Endothelial cell of umbilical vein (primary cell): ENCODE measurements around the gene ANKRD49. TPM values are rescaled to one million over a fixed set of nuclear protein-coding genes. Genes with fewer than 3 reads are reported as not detected.

Source experiments
- BruUV-seq: library from RNA; stranded (reverse); fragments of 400-500 nt; replicated peaks from 2 replicates; lab custom pipeline; 2021; lab: Mats Ljungman, UMichigan
- CTCF ChIA-PET: fragments of 300-600, 350-600 bp; sonication (Branson Sonifier 250); formaldehyde crosslinking; loops from one replicate; lab custom pipeline; 2021; ENCODE audit warnings: antibody characterized with exemption, inconsistent platforms; lab: Charles Lee
- POLR2A ChIA-PET: fragments of 300-600, 350-600 bp; sonication (Branson Sonifier 250); formaldehyde crosslinking; loops from one replicate; lab custom pipeline; 2021; ENCODE audit warnings: antibody characterized with exemption, inconsistent platforms; lab: Charles Lee
- DNase-seq: peaks from one replicate; pipeline ENCODE4 v3.0.0-alpha.2; 2011; ENCODE audit warnings: low read depth, low spot score
- FAIRE-seq: peaks from 2 replicates; lab custom pipeline; 2011; peaks lifted over from hg19 to GRCh38; lab: Jason Lieb, UNC
- H2AFZ ChIP-seq: 2 replicates; pipeline ENCODE4 v1.6.0; 2012; ENCODE audit warnings: low read depth, low read length, control low read depth, inconsistent platforms
- H3K27ac ChIP-seq: 2 replicates; pipeline ENCODE4 v1.5.1; 2011; ENCODE audit warnings: low read depth, mild to moderate bottlenecking, control low read depth, low read length, moderate library complexity; ENCODE audit not compliant: insufficient read depth
- H3K27me3 ChIP-seq, 2 experiments: 2 replicates each; pipeline versions ENCODE4 v1.6.0 to v1.6.1; 2011; ENCODE audit warnings: low read length in 2 of 2, mixed read lengths in 1 of 2; ENCODE audit not compliant: control insufficient read depth in 2 of 2, insufficient read depth in 2 of 2
- H3K36me3 ChIP-seq, 2 experiments: 2 replicates in 1 of 2; 3 replicates in 1 of 2; pipeline ENCODE4 v1.5.1; 2011; ENCODE audit warnings: low read length in 2 of 2, mild to moderate bottlenecking in 1 of 2, moderate library complexity in 1 of 2; ENCODE audit not compliant: control insufficient read depth in 2 of 2, insufficient read depth in 2 of 2; ENCODE audit errors: extremely low read depth in 1 of 2
- H3K4me1 ChIP-seq: 3 replicates; pipeline ENCODE4 v1.5.1; 2011; ENCODE audit warnings: mild to moderate bottlenecking, low read length; ENCODE audit not compliant: control insufficient read depth, insufficient read depth; ENCODE audit errors: extremely low read depth
- H3K4me2 ChIP-seq: 2 replicates; pipeline ENCODE4 v1.6.1; 2011; ENCODE audit warnings: low read length, control low read depth, mixed read lengths; ENCODE audit not compliant: insufficient read depth
- H3K4me3 ChIP-seq, 3 experiments: fragments of 200-600 bp in 1 of 3; sonication (generic), shearing (Covaris generic) in 1 of 3; replicated peaks in 1 of 3; 2 replicates each; pipeline ENCODE4 v1.5.1; 2011 to 2016; ENCODE audit warnings: control low read depth in 3 of 3, low read length in 3 of 3, mild to moderate bottlenecking in 2 of 3, inconsistent platforms in 1 of 3, low read depth in 1 of 3, moderate library complexity in 1 of 3; ENCODE audit not compliant: insufficient read depth in 1 of 3
- H3K79me2 ChIP-seq: 2 replicates; pipeline ENCODE4 v1.6.0; 2012; ENCODE audit warnings: low read length, inconsistent platforms; ENCODE audit not compliant: control insufficient read depth, insufficient read depth
- H3K9ac ChIP-seq: replicated peaks from 2 replicates; pipeline ENCODE3; 2011; ENCODE audit warnings: low read length, control low read depth; ENCODE audit not compliant: insufficient read depth; ENCODE audit errors: extremely low read depth
- H3K9me1 ChIP-seq: replicated peaks from 3 replicates; pipeline ENCODE4 v1.6.0; 2011; ENCODE audit warnings: mild to moderate bottlenecking, low read length; ENCODE audit not compliant: control insufficient read depth, insufficient read depth; ENCODE audit errors: extremely low read depth
- H3K9me3 ChIP-seq: replicated peaks from 2 replicates; pipeline ENCODE4 v1.5.1; 2012; ENCODE audit warnings: low read length, inconsistent platforms; ENCODE audit not compliant: control insufficient read depth, insufficient read depth
- H4K20me1 ChIP-seq: replicated peaks from 2 replicates; pipeline ENCODE3; 2011; ENCODE audit warnings: mild to moderate bottlenecking, low read length; ENCODE audit not compliant: control insufficient read depth, insufficient read depth; ENCODE audit errors: extremely low read depth
- EZH2 ChIP-seq: IDR thresholded peaks from 2 replicates; pipeline ENCODE4 v1.6.1; 2012; ENCODE audit warnings: borderline replicate concordance, low read depth, mild to moderate bottlenecking, moderate library complexity, low read length, inconsistent platforms; ENCODE audit not compliant: severe bottlenecking
- FOS ChIP-seq: IDR thresholded peaks from 2 replicates; pipeline ENCODE4 v1.6.1; 2011; ENCODE audit warnings: mild to moderate bottlenecking, low read length, moderate library complexity, borderline replicate concordance; ENCODE audit not compliant: insufficient read depth
- GATA2 ChIP-seq: IDR thresholded peaks from 2 replicates; pipeline ENCODE4 v1.7.0; 2011; ENCODE audit warnings: low read depth, mild to moderate bottlenecking, moderate library complexity, mixed read lengths, low read length; ENCODE audit not compliant: insufficient read length, insufficient read depth
- JUN ChIP-seq: IDR thresholded peaks from 2 replicates; pipeline ENCODE4 v1.6.1; 2011; ENCODE audit warnings: borderline replicate concordance, low read depth; ENCODE audit not compliant: insufficient read length, insufficient read depth
- MYC ChIP-seq: IDR thresholded peaks from one replicate; pipeline ENCODE4 v1.6.1; 2011; ENCODE audit warnings: mild to moderate bottlenecking, low read depth, low read length
- POLR2A ChIP-seq: IDR thresholded peaks from 2 replicates; pipeline ENCODE4 v1.6.1; 2012; ENCODE audit warnings: low read depth, mild to moderate bottlenecking, control low read depth, low read length
- POLR2AphosphoS5 ChIP-seq: IDR thresholded peaks from 2 replicates; pipeline ENCODE4 v1.6.1; 2012; ENCODE audit warnings: low read depth, mild to moderate bottlenecking, control low read depth, low read length, moderate library complexity; ENCODE audit not compliant: insufficient read depth
- dilution Hi-C: fragments of 300-500 bp; cut with MboI; formaldehyde crosslinking; loops from one replicate; pipeline ENCODE4 v1.15.0; 2019; ENCODE audit warnings: low sequenced_read_pairs; ENCODE audit not compliant: extremely low pct_ligation_motif_present
- intact Hi-C: fragments of 100-400 bp; cut with micrococcal nuclease; formaldehyde crosslinking; loops from one replicate; pipeline ENCODE4 v1.10.0; 2022
- polyA plus RNA-seq, 4 experiments: library from polyadenylated mRNA; depleted of rRNA in 3 of 4; stranded (reverse) in 3 of 4; unstranded in 1 of 4; fragments of >200 nt; gene quantifications; 2 replicates each; pipeline versions ENCODE4 v1.2.1 to v1.2.3, GENCODE V29; 2011 to 2012; ENCODE audit warnings: missing spikeins in 1 of 4
- total RNA-seq: library from RNA; stranded (reverse); gene quantifications from 2 replicates; pipeline ENCODE4 v1.2.3, GENCODE V29; 2021
- TF ChIP-seq, protein P1 (sequence below), 2 donors: IDR thresholded peaks; 1 replicate in 1 of 2; 2 replicates in 1 of 2; pipeline ENCODE4 v1.5.1; 2011; ENCODE audit warnings: low read length in 2 of 2, mild to moderate bottlenecking in 2 of 2, moderate library complexity in 2 of 2, control low read depth in 1 of 2, inconsistent platforms in 1 of 2, low read depth in 1 of 2; ENCODE audit not compliant: insufficient read depth in 1 of 2; ENCODE audit errors: extremely low read depth in 1 of 2
- TF ChIP-seq, protein P2 (sequence below): IDR thresholded peaks from 2 replicates; pipeline ENCODE4 v1.6.1; 2011; ENCODE audit not compliant: insufficient read depth, insufficient read length

ANKRD49 gene
- total and polyA plus RNA-seq, 2 donors (not counting 3 experiments of a cell fraction or from before 2014, with no cell fraction given) = 6.0 to 7.6 TPM

DNA sequence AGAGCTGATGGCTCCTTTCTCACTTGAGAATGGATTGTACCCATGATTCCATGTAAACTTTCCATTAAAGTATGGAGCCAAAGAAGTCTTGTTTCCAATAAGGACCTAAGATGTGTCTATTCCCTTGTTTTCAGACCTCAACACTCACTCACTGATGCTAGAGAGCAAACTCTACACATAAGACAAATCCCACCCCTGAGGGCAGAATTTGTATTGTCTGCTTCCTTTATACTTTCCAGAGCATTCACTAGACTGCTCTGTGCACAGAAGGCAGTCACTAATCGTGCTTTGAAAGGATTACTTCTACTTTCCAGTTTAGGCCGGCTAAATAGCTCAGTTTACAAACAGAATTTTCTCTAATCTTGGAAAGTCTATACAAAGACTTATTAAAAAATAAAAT, 6.4 kb downstream of the ANKRD49 start:
- no peak for TF ChIP-seq MYC
- H3K27ac ChIP-seq = no peak overlapping the region
- H3K4me1 ChIP-seq = no peaks in the 10 kb centered on the region
- no peak overlapping the region for H3K4me2 ChIP-seq
- POLR2A ChIA-PET = no interaction called here
- no peaks in the 10 kb centered on the region for H3K9me3 ChIP-seq
- DNase-seq (no peak), FAIRE-seq (no peak)
- H3K4me3 ChIP-seq = no peak overlapping the region
- H3K27me3 ChIP-seq = no peaks in the 10 kb centered on the region
- dilution Hi-C loops (no loop called here), intact Hi-C loops (loop anchor here (5.0 kb wide), 1 partner anchor 1268 kb away; no protein-coding TSS in a partner anchor)
- no peaks in the 10 kb centered on the region for H4K20me1 ChIP-seq
- BruUV-seq = no TSS peak
- no peak overlapping the region for H2AFZ ChIP-seq
- H3K79me2 ChIP-seq = peaks cover 1% of the 10 kb centered on the region
- H3K9me1 ChIP-seq = no peaks in the 10 kb centered on the region
- H3K9ac ChIP-seq = no peak overlapping the region
- CTCF ChIA-PET = no interaction called here
- H3K36me3 ChIP-seq = peaks cover 3 to 5% of the 10 kb centered on the region in 2 experiments

DNA sequence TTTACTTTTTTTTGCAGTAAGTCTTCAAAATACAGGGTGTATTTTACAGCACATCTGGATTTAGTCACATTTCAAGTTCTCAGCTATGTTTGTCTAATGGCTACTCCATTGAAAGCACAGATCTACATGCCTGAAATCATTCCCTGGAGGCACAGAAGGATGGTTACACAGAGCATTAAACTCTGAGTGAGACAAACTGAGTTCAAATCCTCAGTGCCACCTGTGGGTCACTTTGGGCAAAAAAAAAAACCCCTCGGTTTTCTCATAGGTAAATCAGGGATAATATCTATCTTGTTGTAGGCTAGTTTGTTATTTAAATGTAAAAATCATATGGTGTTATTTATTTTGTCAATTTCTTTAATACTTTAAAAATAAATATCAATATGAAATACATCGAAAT, 7.7 kb downstream of the ANKRD49 start:
- DNase-seq (no peak), FAIRE-seq (no peak)
- H3K4me3 ChIP-seq = no peak overlapping the region
- no TSS peak for BruUV-seq
- H2AFZ ChIP-seq = no peak overlapping the region
- no peaks in the 10 kb centered on the region for H3K9me1 ChIP-seq
- H3K9ac ChIP-seq = no peak overlapping the region
- H3K9me3 ChIP-seq = no peaks in the 10 kb centered on the region
- ChIA-PET POLR2A (no interaction called here), CTCF (interaction anchor here (1.2 to 4.2 kb wide), 4 partner anchors 15 to 606 kb away, joined by 3 to 67 read pairs (median 10); no protein-coding TSS in a partner anchor)
- H4K20me1 ChIP-seq = no peaks in the 10 kb centered on the region
- dilution Hi-C loops (no loop called here), intact Hi-C loops (loop anchor here (5.0 kb wide), 1 partner anchor 1269 kb away; no protein-coding TSS in a partner anchor)
- H3K4me2 ChIP-seq = no peak overlapping the region
- peaks cover 3 to 5% of the 10 kb centered on the region in 2 experiments for H3K36me3 ChIP-seq
- H3K79me2 ChIP-seq = no peaks in the 10 kb centered on the region
- no peak overlapping the region for H3K27ac ChIP-seq
- no peaks in the 10 kb centered on the region for H3K27me3 ChIP-seq
- H3K4me1 ChIP-seq = no peaks in the 10 kb centered on the region
- TF ChIP-seq, protein P1, sequence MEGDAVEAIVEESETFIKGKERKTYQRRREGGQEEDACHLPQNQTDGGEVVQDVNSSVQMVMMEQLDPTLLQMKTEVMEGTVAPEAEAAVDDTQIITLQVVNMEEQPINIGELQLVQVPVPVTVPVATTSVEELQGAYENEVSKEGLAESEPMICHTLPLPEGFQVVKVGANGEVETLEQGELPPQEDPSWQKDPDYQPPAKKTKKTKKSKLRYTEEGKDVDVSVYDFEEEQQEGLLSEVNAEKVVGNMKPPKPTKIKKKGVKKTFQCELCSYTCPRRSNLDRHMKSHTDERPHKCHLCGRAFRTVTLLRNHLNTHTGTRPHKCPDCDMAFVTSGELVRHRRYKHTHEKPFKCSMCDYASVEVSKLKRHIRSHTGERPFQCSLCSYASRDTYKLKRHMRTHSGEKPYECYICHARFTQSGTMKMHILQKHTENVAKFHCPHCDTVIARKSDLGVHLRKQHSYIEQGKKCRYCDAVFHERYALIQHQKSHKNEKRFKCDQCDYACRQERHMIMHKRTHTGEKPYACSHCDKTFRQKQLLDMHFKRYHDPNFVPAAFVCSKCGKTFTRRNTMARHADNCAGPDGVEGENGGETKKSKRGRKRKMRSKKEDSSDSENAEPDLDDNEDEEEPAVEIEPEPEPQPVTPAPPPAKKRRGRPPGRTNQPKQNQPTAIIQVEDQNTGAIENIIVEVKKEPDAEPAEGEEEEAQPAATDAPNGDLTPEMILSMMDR (IDR thresholded peaks at IDR 0.05; ENCODE audit: extremely low read depth in 1 of 2, insufficient read depth in 1 of 2, low read depth in 1 of 2, low read length in 2 of 2) = no peak
- TF ChIP-seq MYC (no peak), POLR2A (no peak), JUN (no peak), FOS (no peak), GATA2 (no peak), EZH2 (no peak), POLR2AphosphoS5 (no peak)
- TF ChIP-seq, protein P2, sequence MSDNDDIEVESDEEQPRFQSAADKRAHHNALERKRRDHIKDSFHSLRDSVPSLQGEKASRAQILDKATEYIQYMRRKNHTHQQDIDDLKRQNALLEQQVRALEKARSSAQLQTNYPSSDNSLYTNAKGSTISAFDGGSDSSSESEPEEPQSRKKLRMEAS = no peak
